ENCODE measurements around the gene CHRNB4. TPM values are rescaled to one million over a fixed set of nuclear protein-coding genes. Genes with fewer than 3 reads are reported as not detected.

CHRNB4 gene, protein sequence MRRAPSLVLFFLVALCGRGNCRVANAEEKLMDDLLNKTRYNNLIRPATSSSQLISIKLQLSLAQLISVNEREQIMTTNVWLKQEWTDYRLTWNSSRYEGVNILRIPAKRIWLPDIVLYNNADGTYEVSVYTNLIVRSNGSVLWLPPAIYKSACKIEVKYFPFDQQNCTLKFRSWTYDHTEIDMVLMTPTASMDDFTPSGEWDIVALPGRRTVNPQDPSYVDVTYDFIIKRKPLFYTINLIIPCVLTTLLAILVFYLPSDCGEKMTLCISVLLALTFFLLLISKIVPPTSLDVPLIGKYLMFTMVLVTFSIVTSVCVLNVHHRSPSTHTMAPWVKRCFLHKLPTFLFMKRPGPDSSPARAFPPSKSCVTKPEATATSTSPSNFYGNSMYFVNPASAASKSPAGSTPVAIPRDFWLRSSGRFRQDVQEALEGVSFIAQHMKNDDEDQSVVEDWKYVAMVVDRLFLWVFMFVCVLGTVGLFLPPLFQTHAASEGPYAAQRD
- total RNA-seq: not detected

DNA sequence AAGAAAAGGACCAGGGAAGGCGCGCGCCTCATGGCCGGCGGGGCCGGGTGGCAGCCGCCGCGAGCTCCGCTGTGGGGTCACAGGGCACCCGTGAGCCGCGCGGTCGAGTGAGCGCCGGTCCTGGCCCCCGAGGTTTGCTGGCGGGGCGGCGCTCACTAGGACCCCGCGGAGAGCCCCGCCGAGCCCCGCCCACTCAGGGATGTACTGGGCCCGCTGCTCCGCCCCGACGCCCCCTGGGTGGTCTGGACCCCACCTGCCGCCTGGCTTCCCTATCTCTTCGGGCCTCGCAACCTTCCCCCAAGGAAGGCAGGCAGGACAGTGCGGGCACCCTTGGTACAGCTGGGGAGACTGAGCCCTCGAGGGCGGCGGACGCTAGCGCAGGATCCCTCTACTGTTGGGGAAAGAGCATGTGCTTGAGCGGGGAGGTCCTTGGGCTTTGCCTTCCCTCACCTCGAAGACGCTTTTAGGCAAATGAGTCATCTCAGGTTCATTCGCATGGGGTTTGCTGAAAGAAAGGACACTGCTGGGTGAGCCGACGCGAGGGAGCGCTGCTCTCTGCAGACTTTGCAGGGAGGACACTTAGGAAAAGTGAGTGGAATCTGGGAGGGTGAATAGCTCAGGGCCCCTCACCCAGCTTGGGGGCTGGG, at the start of gene CHRNB4:
Gene CHRNB4, minus strand, starts transcription at position 109 of the 647 bp plus-strand sequence. Its CDS starts 77 bp downstream, at position 32.

DNA sequence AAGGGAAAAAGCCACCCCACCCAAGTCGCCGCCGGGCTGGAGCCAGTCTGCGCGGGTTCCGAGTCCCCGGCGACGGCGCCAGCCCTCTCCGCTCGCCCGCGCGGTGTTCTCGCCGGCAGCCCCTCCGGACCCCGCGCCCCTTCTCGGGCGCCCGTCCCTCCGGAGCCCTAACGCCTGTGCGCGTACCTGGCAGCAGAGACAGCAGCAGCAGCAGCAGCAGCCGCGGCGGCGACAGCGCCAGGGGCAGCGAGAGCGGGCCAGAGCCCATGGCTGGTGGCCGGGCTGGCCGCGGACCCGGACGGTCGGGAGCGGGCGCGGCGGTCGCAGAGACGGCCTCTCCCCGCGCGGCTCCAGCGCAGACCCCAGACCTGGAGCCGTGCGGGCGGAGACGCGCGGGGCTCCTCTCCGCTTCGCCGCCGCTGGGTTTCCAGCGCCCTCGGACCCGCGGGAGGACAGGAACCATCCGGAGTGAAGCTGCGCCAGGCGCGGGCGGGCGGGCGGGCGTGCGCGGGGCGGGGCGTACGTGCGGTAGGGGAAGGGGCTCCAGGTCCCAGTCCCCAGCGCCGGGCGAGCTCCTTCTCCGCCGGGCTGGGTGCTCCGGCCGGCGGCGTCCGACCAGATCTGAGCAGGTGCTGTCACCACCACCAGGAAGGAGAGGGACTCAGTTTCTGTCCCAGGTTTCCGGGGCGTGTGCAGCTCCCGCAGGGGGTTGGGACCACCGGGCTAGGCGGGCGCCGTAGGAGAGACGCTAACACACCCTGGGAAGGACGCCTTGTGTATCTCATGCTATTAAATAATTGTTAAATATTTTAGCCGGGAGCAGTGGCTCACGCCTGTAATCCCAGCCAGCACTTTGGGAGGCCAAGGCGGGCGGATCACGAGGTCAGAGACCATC, 20.2 kb downstream of the CHRNB4 start, which contains the start of gene CHRNA3:
Gene CHRNA3, minus strand, starts transcription at position 470 of the 895 bp plus-strand sequence. Its CDS starts 202 bp downstream, at position 268.

Other genes starting within 250 kb of the CHRNB4 start
- 10 to 100 TPM; 51.3 to 58.8 TPM for gene IREB2, start 203.0 kb downstream of the CHRNB4 start, total RNA-seq
- gene HYKK, start 133.6 kb downstream of the CHRNB4 start, total RNA-seq: 1 to 10 TPM; 3.8 to 4.0 TPM
- 100 to 1,000 TPM; 200 to 217 TPM for gene PSMA4, start 100.8 kb downstream of the CHRNB4 start, total RNA-seq
- gene CHRNA5, start 75.7 kb downstream of the CHRNB4 start, total RNA-seq: 1 to 10 TPM; 1.4 to 1.6 TPM
- not detected for gene CHRNA3, start 20.2 kb downstream of the CHRNB4 start, total RNA-seq
- gene ADAMTS7, start 170.3 kb upstream of the CHRNB4 start, total RNA-seq: not detected
- gene MORF4L1, start 231.7 kb upstream of the CHRNB4 start, total RNA-seq: 100 to 1,000 TPM; 229 to 240 TPM

Data from activated naive CD4-positive, alpha-beta T cell treated with anti-CD3 and anti-CD28 coated beads, Interleukin-2, amount 10 ng/mL, durations not matched to agents 5 hours and 36 hours (primary cell).